IMR-90 (cell line): Measurements from ENCODE around the gene MAGED4. TPM values are rescaled to one million over a fixed set of nuclear protein-coding genes. Genes with fewer than 3 reads are reported as not detected.
"Not testable (repeated sequence)": the region's sequence is repeated elsewhere in the genome, so short reads cannot be mapped to it uniquely, and the experiment has no call there.

Experiments used
- ATAC-seq: fragments of 200-7000 bp; cut with Tn5 transposase; 2 replicates; pipeline ENCODE4 v1.9.1; 2020; ENCODE audit warnings: low read depth, mild to moderate bottlenecking, moderate library complexity
- Bru-seq: library from RNA; stranded (reverse); fragments of 400-500 nt; gene quantifications from one replicate; lab custom pipeline; 2021; lab: Mats Ljungman, UMichigan
- BruChase-seq, 2 experiments: library from RNA; stranded (reverse); fragments of 400-500 nt; gene quantifications; one replicate each; lab custom pipeline; 2021; lab: Mats Ljungman, UMichigan
- BruUV-seq: library from RNA; stranded (reverse); fragments of 400-500 nt; replicated peaks from 2 replicates; lab custom pipeline; 2021; lab: Mats Ljungman, UMichigan
- CTCF ChIA-PET: fragments of 300-600 bp; formaldehyde crosslinking; extraction: SDS; loops from one replicate; lab custom pipeline; 2021; ENCODE audit warnings: antibody characterized with exemption; lab: Yijun Ruan, JAX
- POLR2A ChIA-PET: fragments of 300-600 bp; sonication (Branson Sonifier 250); formaldehyde crosslinking; loops from one replicate; lab custom pipeline; 2022; ENCODE audit warnings: antibody characterized with exemption; ENCODE audit not compliant: unreplicated experiment; lab: Charles Lee
- DNase-seq: peaks from one replicate; pipeline ENCODE4 v3.0.0; 2013
- H2AFZ ChIP-seq: replicated peaks from 2 replicates; pipeline ENCODE3; 2013; ENCODE audit warnings: low read length, mild to moderate bottlenecking; ENCODE audit not compliant: poor library complexity
- H2AK5ac ChIP-seq: 2 replicates; pipeline ENCODE4 v1.6.1; 2013; ENCODE audit warnings: low read depth, low read length, inconsistent platforms
- H2AK9ac ChIP-seq: replicated peaks from 2 replicates; pipeline ENCODE3; 2013; ENCODE audit warnings: mild to moderate bottlenecking, low read depth, low read length, moderate library complexity; ENCODE audit not compliant: poor library complexity
- H2BK120ac ChIP-seq: 2 replicates; pipeline ENCODE4 v1.6.1; 2013; ENCODE audit warnings: low read depth, low read length, inconsistent platforms
- H2BK15ac ChIP-seq: 3 replicates; pipeline ENCODE4 v1.6.1; 2013; ENCODE audit warnings: low read depth, low read length, inconsistent platforms
- H2BK20ac ChIP-seq: 2 replicates; pipeline ENCODE4 v1.6.1; 2013; ENCODE audit warnings: low read depth, mild to moderate bottlenecking, inconsistent platforms, low read length, moderate library complexity
- H2BK5ac ChIP-seq: 2 replicates; pipeline ENCODE4 v1.6.1; 2013; ENCODE audit warnings: mild to moderate bottlenecking, low read depth, low read length, inconsistent platforms; ENCODE audit not compliant: poor library complexity, severe bottlenecking
- H3K14ac ChIP-seq: replicated peaks from 2 replicates; pipeline ENCODE4 v1.6.1; 2013; ENCODE audit warnings: low read depth, low read length, inconsistent platforms
- H3K18ac ChIP-seq: 2 replicates; pipeline ENCODE4 v1.6.1; 2013; ENCODE audit warnings: low read depth, low read length, control low read depth
- H3K23ac ChIP-seq: 2 replicates; pipeline ENCODE4 v1.6.1; 2013; ENCODE audit warnings: low read depth, low read length, inconsistent platforms
- H3K27ac ChIP-seq: 2 replicates; pipeline ENCODE4 v1.5.1; 2013; ENCODE audit warnings: mild to moderate bottlenecking, control low read depth, low read length; ENCODE audit not compliant: insufficient read depth
- H3K27me3 ChIP-seq: 2 replicates; pipeline ENCODE4 v1.6.1; 2013; ENCODE audit warnings: low read length; ENCODE audit not compliant: control insufficient read depth, insufficient read depth
- H3K36me3 ChIP-seq: 2 replicates; pipeline ENCODE4 v1.6.1; 2013; ENCODE audit warnings: low read length, mixed read lengths; ENCODE audit not compliant: control insufficient read depth, insufficient read depth
- H3K4ac ChIP-seq: 2 replicates; pipeline ENCODE4 v1.6.1; 2013; ENCODE audit warnings: low read depth, low read length, inconsistent platforms
- H3K4me1 ChIP-seq: 2 replicates; pipeline ENCODE4 v1.6.1; 2013; ENCODE audit warnings: low read length, mixed read lengths; ENCODE audit not compliant: control insufficient read depth, insufficient read depth
- H3K4me2 ChIP-seq: 2 replicates; pipeline ENCODE4 v1.6.1; 2013; ENCODE audit warnings: low read depth, mild to moderate bottlenecking, control low read depth, low read length, moderate library complexity
- H3K4me3 ChIP-seq: 2 replicates; pipeline ENCODE4 v1.5.1; 2013; ENCODE audit warnings: low read depth, mild to moderate bottlenecking, control low read depth, low read length, moderate library complexity; ENCODE audit not compliant: insufficient read depth
- H3K56ac ChIP-seq: 2 replicates; pipeline ENCODE4 v1.6.1; 2013; ENCODE audit warnings: low read length, inconsistent platforms; ENCODE audit not compliant: insufficient read depth; ENCODE audit errors: extremely low read depth
- H3K79me1 ChIP-seq, 2 experiments: 2 replicates each; pipeline ENCODE4 v1.6.1; 2013; ENCODE audit warnings: low read length in 2 of 2, inconsistent platforms in 1 of 2, low read depth in 1 of 2
- H3K9ac ChIP-seq: 2 replicates; pipeline ENCODE4 v1.6.1; 2013; ENCODE audit warnings: low read depth, low read length, control low read depth
- H3K9me1 ChIP-seq: 2 replicates; pipeline ENCODE4 v1.6.1; 2013; ENCODE audit warnings: low read length, inconsistent platforms; ENCODE audit not compliant: insufficient read depth
- H3K9me3 ChIP-seq: 2 replicates; pipeline ENCODE4 v1.6.1; 2013; ENCODE audit warnings: low read length; ENCODE audit not compliant: control insufficient read depth, insufficient read depth
- H4K20me1 ChIP-seq: 2 replicates; pipeline ENCODE4 v1.6.1; 2013; ENCODE audit warnings: low read length, inconsistent platforms; ENCODE audit not compliant: insufficient read depth
- H4K5ac ChIP-seq: 2 replicates; pipeline ENCODE4 v1.6.1; 2013; ENCODE audit warnings: mild to moderate bottlenecking, low read depth, low read length, control low read depth
- H4K8ac ChIP-seq, 2 experiments: 2 replicates each; pipeline ENCODE4 v1.6.1; 2013; ENCODE audit warnings: low read depth in 2 of 2, low read length in 2 of 2, control low read depth in 1 of 2, inconsistent platforms in 1 of 2
- H4K91ac ChIP-seq: 2 replicates; pipeline ENCODE4 v1.6.1; 2013; ENCODE audit warnings: low read depth, low read length, inconsistent platforms; ENCODE audit not compliant: insufficient read depth
- WGBS, 2 experiments: methylation state at CpG; one replicate each; pipeline versions ENCODE4 v1.1.5 to v1.1.7; 2013; ENCODE audit warnings: missing lambda C conversion rate in 2 of 2; ENCODE audit not compliant: insufficient read length in 1 of 2; ENCODE audit errors: extremely low coverage in 2 of 2; 5-methylcytosine and 5-hydroxymethylcytosine counted together
- dilution Hi-C: fragments of 300-500 bp; cut with HindIII; formaldehyde crosslinking; loops from one replicate; pipeline ENCODE4 v1.14.3; 2018; ENCODE audit warnings: low sequenced_read_pairs; ENCODE audit not compliant: unreplicated experiment
- in situ Hi-C: fragments of 300-500 bp; cut with MboI; formaldehyde crosslinking; loops from 3 replicates; pipeline ENCODE4 v1.14.3; 2019; ENCODE audit warnings: low sequenced_read_pairs, inconsistent platforms, mixed read lengths
- intact Hi-C: fragments of 100-400 bp; cut with micrococcal nuclease; formaldehyde crosslinking; loops from 2 replicates; pipeline ENCODE4 v1.10.0; 2022
- long read RNA-seq: library from polyadenylated mRNA; unstranded; transcript quantifications from one replicate; pipeline ENCODE4 v2.0.0, GENCODE V29; 2021; ENCODE audit not compliant: unreplicated experiment
- polyA plus RNA-seq, 3 experiments: library from polyadenylated mRNA; depleted of rRNA; stranded (reverse); fragments of >200 nt; gene quantifications; 2 replicates each; pipeline ENCODE4 v1.2.3, GENCODE V29; 2012; ENCODE audit warnings: low replicate concordance in 1 of 3
- total RNA-seq: library from RNA; depleted of rRNA; stranded (reverse); fragments of >200 nt; gene quantifications from 2 replicates; pipeline ENCODE4 v1.2.3, GENCODE V29; 2012; rRNA removed

MAGED4 gene, protein sequence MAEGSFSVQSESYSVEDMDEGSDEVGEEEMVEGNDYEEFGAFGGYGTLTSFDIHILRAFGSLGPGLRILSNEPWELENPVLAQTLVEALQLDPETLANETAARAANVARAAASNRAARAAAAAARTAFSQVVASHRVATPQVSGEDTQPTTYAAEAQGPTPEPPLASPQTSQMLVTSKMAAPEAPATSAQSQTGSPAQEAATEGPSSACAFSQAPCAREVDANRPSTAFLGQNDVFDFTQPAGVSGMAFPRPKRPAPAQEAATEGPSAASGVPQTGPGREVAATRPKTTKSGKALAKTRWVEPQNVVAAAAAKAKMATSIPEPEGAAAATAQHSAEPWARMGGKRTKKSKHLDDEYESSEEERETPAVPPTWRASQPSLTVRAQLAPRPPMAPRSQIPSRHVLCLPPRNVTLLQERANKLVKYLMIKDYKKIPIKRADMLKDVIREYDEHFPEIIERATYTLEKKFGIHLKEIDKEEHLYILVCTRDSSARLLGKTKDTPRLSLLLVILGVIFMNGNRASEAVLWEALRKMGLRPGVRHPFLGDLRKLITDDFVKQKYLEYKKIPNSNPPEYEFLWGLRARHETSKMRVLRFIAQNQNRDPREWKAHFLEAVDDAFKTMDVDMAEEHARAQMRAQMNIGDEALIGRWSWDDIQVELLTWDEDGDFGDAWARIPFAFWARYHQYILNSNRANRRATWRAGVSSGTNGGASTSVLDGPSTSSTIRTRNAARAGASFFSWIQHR
- 9.9 and 13.6 TPM in 2 replicates for total RNA-seq
- polyA plus RNA-seq (2012; rRNA removed) = 49.1 and 51.7 TPM in 2 replicates
- 35.8 and 49.5 TPM in 2 replicates for polyA plus RNA-seq (2012; cell fraction: cytosol; rRNA removed)
- 249 and 374 TPM in 2 replicates for polyA plus RNA-seq (2012; cell fraction: nucleus; rRNA removed; ENCODE audit: low replicate concordance)
- not detected for Bru-seq, nascent RNA
- percentile 9 among the genes with signal in this experiment for BruChase-seq, experiment 1, labeled RNA remaining after a 6-hour chase
- not detected for BruChase-seq, experiment 2, labeled RNA remaining after a 2-hour chase
- long read RNA-seq, transcript MAGED4-204 (13 exons, 2,578 nt) = major isoform, 61 of 142 reads
- long read RNA-seq, transcript MAGED4-210 (13 exons, 2,483 nt) = minor isoform, 23 of 142 reads
- long read RNA-seq, partial matches to known transcripts = 25 of 142 reads
- long read RNA-seq, other reads (novel, unspliced or antisense) = 31 of 142 reads

- H2BK120ac ChIP-seq, H3K27me3 ChIP-seq, H3K4ac ChIP-seq, H2BK20ac ChIP-seq, in situ Hi-C loops, H4K91ac ChIP-seq, POLR2A ChIA-PET, CTCF ChIA-PET, dilution Hi-C loops, DNase-seq, H3K9me3 ChIP-seq, H3K23ac ChIP-seq, H2BK5ac ChIP-seq, H3K56ac ChIP-seq, H3K79me1 ChIP-seq, H4K5ac ChIP-seq, BruUV-seq, H3K4me3 ChIP-seq, H4K20me1 ChIP-seq, H3K9me1 ChIP-seq, H3K9ac ChIP-seq, H2AFZ ChIP-seq, H2BK15ac ChIP-seq, H3K27ac ChIP-seq, intact Hi-C loops, H4K8ac ChIP-seq, H3K14ac ChIP-seq, H3K36me3 ChIP-seq, H3K4me2 ChIP-seq, H2AK9ac ChIP-seq, H3K18ac ChIP-seq, H3K4me1 ChIP-seq, H2AK5ac ChIP-seq: not testable (repeated sequence)
- WGBS, 2 experiments = no CpG with 5 or more reads among the region's 40 CpGs
- ATAC-seq = peak; percentile 91
Observed at GRCh38 chrX:52184440-52185077, at the start of gene MAGED4. Gene MAGED4 (plus strand): TSS chrX:52184888. CDS start chrX:52185923, 1,035 bp downstream.
